HCT116 (cell line): ENCODE results near the gene TBC1D14.

Experiments
- CEBPB ChIP-seq: IDR thresholded peaks from 2 replicates; pipeline ENCODE4 v1.6.1; 2012; ENCODE audit warnings: low read depth
- CTCF ChIP-seq, 3 experiments: fragments of 200-600 bp in 1 of 3; sonication (generic) in 1 of 3; IDR thresholded peaks in 2 of 3; conservative IDR thresholded peaks in 1 of 3; 2 replicates each; pipeline ENCODE4 v1.5.1; 2012 to 2017; ENCODE audit warnings: low read depth in 2 of 3, low read length in 2 of 3, antibody characterized with exemption in 1 of 3, borderline replicate concordance in 1 of 3, control low read depth in 1 of 3, mild to moderate bottlenecking in 1 of 3, mixed read lengths in 1 of 3, mixed run types in 1 of 3, moderate library complexity in 1 of 3; ENCODE audit not compliant: insufficient read depth in 1 of 3
- EZH2 ChIP-seq: fragments of 200-600 bp; sonication (generic); IDR thresholded peaks from 2 replicates; pipeline ENCODE4 v1.6.1; 2017; ENCODE audit warnings: antibody characterized with exemption, mixed run types
- POLR2A ChIP-seq: IDR thresholded peaks from 2 replicates; pipeline ENCODE4 v1.7.0; 2011; ENCODE audit warnings: borderline replicate concordance; ENCODE audit not compliant: insufficient read depth, insufficient read length; ENCODE audit errors: extremely low read depth
- POLR2AphosphoS5 ChIP-seq: IDR thresholded peaks from 2 replicates; pipeline ENCODE4 v1.6.1; 2011; ENCODE audit warnings: mild to moderate bottlenecking, low read depth, low read length, moderate library complexity
- RAD21 ChIP-seq: IDR thresholded peaks from 2 replicates; pipeline ENCODE4 v1.6.1; 2012; ENCODE audit warnings: low read depth, mild to moderate bottlenecking
- SP1 ChIP-seq: IDR thresholded peaks from 2 replicates; pipeline ENCODE4 v1.6.1; 2012; ENCODE audit warnings: low read depth
- TCF7L2 ChIP-seq: IDR thresholded peaks from 2 replicates; pipeline ENCODE4 v1.7.0; 2011; ENCODE audit warnings: borderline replicate concordance, inconsistent platforms; ENCODE audit not compliant: insufficient read depth, insufficient read length; ENCODE audit errors: extremely low read depth
- YY1 ChIP-seq: IDR thresholded peaks from 2 replicates; pipeline ENCODE4 v1.6.1; 2011; ENCODE audit warnings: low read length, low read depth, moderate library complexity, mild to moderate bottlenecking; ENCODE audit not compliant: insufficient replicate concordance; ENCODE audit errors: extremely low read depth
- ZNF274 ChIP-seq: fragments of 200-500 bp; sonication (Bioruptor generic); IDR thresholded peaks from 2 replicates; pipeline ENCODE4 v1.6.1; 2014; ENCODE audit warnings: mild to moderate bottlenecking, low read depth, low read length, inconsistent platforms
- TF ChIP-seq, protein P1 (sequence below): IDR thresholded peaks from 2 replicates; pipeline ENCODE4 v1.6.1; 2011; ENCODE audit warnings: mild to moderate bottlenecking, low read length, moderate library complexity; ENCODE audit not compliant: insufficient replicate concordance; ENCODE audit errors: extremely low read depth

- TF ChIP-seq CTCF (IDR thresholded peaks at IDR 0.05 in 2 of 3, conservative IDR thresholded peaks at IDR 0.05 in 1 of 3; ENCODE audit: borderline replicate concordance in 1 of 3, insufficient read depth in 1 of 3, low read depth in 2 of 3, low read length in 2 of 3) (no peak), POLR2A (no peak), RAD21 (no peak), POLR2AphosphoS5 (no peak), EZH2 (no peak), YY1 (no peak), ZNF274 (no peak), SP1 (no peak), TCF7L2 (no peak), CEBPB (no peak)
- TF ChIP-seq, protein P1, sequence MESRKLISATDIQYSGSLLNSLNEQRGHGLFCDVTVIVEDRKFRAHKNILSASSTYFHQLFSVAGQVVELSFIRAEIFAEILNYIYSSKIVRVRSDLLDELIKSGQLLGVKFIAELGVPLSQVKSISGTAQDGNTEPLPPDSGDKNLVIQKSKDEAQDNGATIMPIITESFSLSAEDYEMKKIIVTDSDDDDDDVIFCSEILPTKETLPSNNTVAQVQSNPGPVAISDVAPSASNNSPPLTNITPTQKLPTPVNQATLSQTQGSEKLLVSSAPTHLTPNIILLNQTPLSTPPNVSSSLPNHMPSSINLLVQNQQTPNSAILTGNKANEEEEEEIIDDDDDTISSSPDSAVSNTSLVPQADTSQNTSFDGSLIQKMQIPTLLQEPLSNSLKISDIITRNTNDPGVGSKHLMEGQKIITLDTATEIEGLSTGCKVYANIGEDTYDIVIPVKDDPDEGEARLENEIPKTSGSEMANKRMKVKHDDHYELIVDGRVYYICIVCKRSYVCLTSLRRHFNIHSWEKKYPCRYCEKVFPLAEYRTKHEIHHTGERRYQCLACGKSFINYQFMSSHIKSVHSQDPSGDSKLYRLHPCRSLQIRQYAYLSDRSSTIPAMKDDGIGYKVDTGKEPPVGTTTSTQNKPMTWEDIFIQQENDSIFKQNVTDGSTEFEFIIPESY: no peak
Observed at GRCh38 chr4:7034262-7035081, 124.8 kb downstream of the TBC1D14 start.
